C4-2B (cell line): ENCODE results near the gene KRT37.

Experiments
- H3K27ac ChIP-seq: fragments of 450-650 bp; 2 replicates; pipeline ENCODE4 v1.5.1; 2017
- ZFX ChIP-seq: fragments of 450-650 bp; IDR thresholded peaks from 2 replicates; pipeline ENCODE4 v1.6.1; 2017
- TF ChIP-seq, protein P1 (sequence below): fragments of 450-650 bp; conservative IDR thresholded peaks from 2 replicates; pipeline ENCODE4 v1.5.1; 2017; ENCODE audit warnings: mild to moderate bottlenecking

Gene KRT37

GRCh38 chr17:41462705-41463104 lies 38.3 kb upstream of the KRT37 start:
- H3K27ac ChIP-seq = no peak overlapping the region
- TF ChIP-seq, protein P1, sequence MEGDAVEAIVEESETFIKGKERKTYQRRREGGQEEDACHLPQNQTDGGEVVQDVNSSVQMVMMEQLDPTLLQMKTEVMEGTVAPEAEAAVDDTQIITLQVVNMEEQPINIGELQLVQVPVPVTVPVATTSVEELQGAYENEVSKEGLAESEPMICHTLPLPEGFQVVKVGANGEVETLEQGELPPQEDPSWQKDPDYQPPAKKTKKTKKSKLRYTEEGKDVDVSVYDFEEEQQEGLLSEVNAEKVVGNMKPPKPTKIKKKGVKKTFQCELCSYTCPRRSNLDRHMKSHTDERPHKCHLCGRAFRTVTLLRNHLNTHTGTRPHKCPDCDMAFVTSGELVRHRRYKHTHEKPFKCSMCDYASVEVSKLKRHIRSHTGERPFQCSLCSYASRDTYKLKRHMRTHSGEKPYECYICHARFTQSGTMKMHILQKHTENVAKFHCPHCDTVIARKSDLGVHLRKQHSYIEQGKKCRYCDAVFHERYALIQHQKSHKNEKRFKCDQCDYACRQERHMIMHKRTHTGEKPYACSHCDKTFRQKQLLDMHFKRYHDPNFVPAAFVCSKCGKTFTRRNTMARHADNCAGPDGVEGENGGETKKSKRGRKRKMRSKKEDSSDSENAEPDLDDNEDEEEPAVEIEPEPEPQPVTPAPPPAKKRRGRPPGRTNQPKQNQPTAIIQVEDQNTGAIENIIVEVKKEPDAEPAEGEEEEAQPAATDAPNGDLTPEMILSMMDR = no peak
- TF ChIP-seq ZFX = no peak

DNA sequence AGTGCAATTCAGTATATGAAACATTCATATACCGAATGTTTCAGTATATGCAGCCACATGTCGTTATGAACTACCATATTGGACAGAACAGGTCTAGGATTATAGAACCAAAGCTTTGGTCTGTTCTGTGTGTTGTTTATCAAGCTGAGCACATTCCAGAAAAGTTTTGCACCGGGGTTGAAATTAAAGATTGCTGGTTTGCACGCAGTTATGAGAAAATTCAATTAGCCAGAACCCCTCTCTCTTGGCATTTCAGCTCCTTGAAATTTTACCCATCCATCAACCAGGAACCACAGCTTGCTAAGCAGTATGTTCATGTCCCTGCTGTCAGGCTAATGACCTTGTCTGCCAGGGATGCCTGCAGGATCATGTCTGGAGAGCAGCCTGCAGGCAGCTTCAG lies 33.3 kb upstream of the KRT37 start:
- TF ChIP-seq, protein P1 = no peak
- TF ChIP-seq ZFX = no peak
- no peak overlapping the region for H3K27ac ChIP-seq

- H3K27ac ChIP-seq = no peak overlapping the region
- TF ChIP-seq, protein P1 = no peak
- TF ChIP-seq ZFX = no peak
These were observed 31.8 kb upstream of the KRT37 start for GRCh38 chr17:41456204-41456603.

GRCh38 chr17:41455236-41455635 lies 30.9 kb upstream of the KRT37 start:
- TF ChIP-seq ZFX = no peak
- TF ChIP-seq, protein P1 = no peak

GRCh38 chr17:41453066-41453465 lies 28.7 kb upstream of the KRT37 start:
- TF ChIP-seq, protein P1 = no peak
- TF ChIP-seq ZFX = no peak
- no peak overlapping the region for H3K27ac ChIP-seq

More at GRCh38 chr17:41455236-41455635, 30.9 kb upstream of the KRT37 start:
- no peak overlapping the region for H3K27ac ChIP-seq

GRCh38 chr17:41452281-41452680 lies 27.9 kb upstream of the KRT37 start:
- TF ChIP-seq, protein P1 = no peak
- no peak for TF ChIP-seq ZFX

GRCh38 chr17:41451154-41451728 lies 26.9 kb upstream of the KRT37 start:
- no peak overlapping the region for H3K27ac ChIP-seq
- TF ChIP-seq, protein P1 = no peak
- no peak for TF ChIP-seq ZFX

More at GRCh38 chr17:41452281-41452680, 27.9 kb upstream of the KRT37 start:
- H3K27ac ChIP-seq = no peak overlapping the region
